HEK293T (cell line): ENCODE data around the gene PPL.

Experiments used
- CTCF ChIA-PET: fragments of 350-600 bp; formaldehyde crosslinking; extraction: SDS; loops from one replicate; lab custom pipeline; 2021; ENCODE audit warnings: antibody characterized with exemption, inconsistent platforms; lab: Yijun Ruan, JAX
- POLR2A ChIA-PET: fragments of 350-600 bp; formaldehyde crosslinking; extraction: SDS; loops from one replicate; lab custom pipeline; 2020; ENCODE audit warnings: antibody characterized with exemption, inconsistent platforms; lab: Yijun Ruan, JAX
- DNase-seq: peaks from one replicate; pipeline ENCODE4 v3.0.0; 2012; ENCODE audit warnings: mixed read lengths; ENCODE audit errors: extremely low spot score
- ARNT ChIP-seq: fragments of 450-650 bp; IDR thresholded peaks from 2 replicates; pipeline ENCODE4 v1.6.1; 2017; ENCODE audit warnings: mild to moderate bottlenecking
- BHLHE40 ChIP-seq: fragments of 450-650 bp; IDR thresholded peaks from 2 replicates; pipeline ENCODE4 v1.6.1; 2016; ENCODE audit warnings: mild to moderate bottlenecking, moderate library complexity, borderline replicate concordance
- CTBP1 ChIP-seq: fragments of 450-650 bp; IDR thresholded peaks from 2 replicates; pipeline ENCODE4 v1.6.1; 2016; ENCODE audit warnings: borderline replicate concordance
- ELF4 ChIP-seq: fragments of 450-650 bp; IDR thresholded peaks from 2 replicates; pipeline ENCODE4 v1.6.1; 2017; ENCODE audit warnings: antibody characterized with exemption
- FOXA1 ChIP-seq: fragments of 450-650 bp; IDR thresholded peaks from 2 replicates; pipeline ENCODE4 v1.6.1; 2016; ENCODE audit warnings: mild to moderate bottlenecking
- FOXK2 ChIP-seq: fragments of 450-650 bp; IDR thresholded peaks from 2 replicates; pipeline ENCODE4 v1.6.1; 2016; ENCODE audit warnings: mild to moderate bottlenecking
- FOXM1 ChIP-seq: fragments of 450-650 bp; IDR thresholded peaks from 2 replicates; pipeline ENCODE4 v1.6.1; 2017; ENCODE audit warnings: mild to moderate bottlenecking, borderline replicate concordance
- HDGF ChIP-seq: fragments of 450-650 bp; IDR thresholded peaks from 2 replicates; pipeline ENCODE4 v1.6.1; 2017; ENCODE audit warnings: antibody characterized with exemption, borderline replicate concordance
- L3MBTL2 ChIP-seq: fragments of 450-650 bp; conservative IDR thresholded peaks from 2 replicates; pipeline ENCODE4 v1.6.1; 2016; ENCODE audit warnings: mild to moderate bottlenecking
- LEF1 ChIP-seq: fragments of 450-650 bp; IDR thresholded peaks from 2 replicates; pipeline ENCODE4 v1.6.1; 2017; ENCODE audit warnings: mild to moderate bottlenecking, borderline replicate concordance
- NFRKB ChIP-seq: fragments of 450-650 bp; IDR thresholded peaks from 2 replicates; pipeline ENCODE4 v1.6.1; 2016; ENCODE audit warnings: mild to moderate bottlenecking, moderate library complexity
- PKNOX1 ChIP-seq: fragments of 450-650 bp; IDR thresholded peaks from 2 replicates; pipeline ENCODE4 v1.6.1; 2016
- SP1 ChIP-seq: fragments of 450-650 bp; IDR thresholded peaks from 2 replicates; pipeline ENCODE4 v1.6.1; 2017
- SUZ12 ChIP-seq: fragments of 450-650 bp; IDR thresholded peaks from 2 replicates; pipeline ENCODE4 v1.6.1; 2016; ENCODE audit warnings: mild to moderate bottlenecking
- TARDBP ChIP-seq: fragments of 450-650 bp; IDR thresholded peaks from 2 replicates; pipeline ENCODE4 v1.6.1; 2016
- ZNF384 ChIP-seq: fragments of 450-650 bp; IDR thresholded peaks from 2 replicates; pipeline ENCODE4 v1.6.1; 2016

The PPL gene

GRCh38 chr16:4980691-4981090, 43.7 kb upstream of the PPL start:
- TF ChIP-seq NFRKB: no peak
- TF ChIP-seq HDGF: no peak
- no peak for TF ChIP-seq ELF4
- TF ChIP-seq ZNF384: no peak
- no peak for TF ChIP-seq SP1
- no peak for TF ChIP-seq ARNT
- no peak for TF ChIP-seq FOXM1
- TF ChIP-seq FOXA1: no peak
- no peak for TF ChIP-seq FOXK2
- TF ChIP-seq CTBP1: no peak
- no peak for TF ChIP-seq PKNOX1
- TF ChIP-seq LEF1: no peak
- no peak for TF ChIP-seq BHLHE40
- TF ChIP-seq L3MBTL2: no peak
- no peak for TF ChIP-seq TARDBP
- TF ChIP-seq SUZ12: no peak
- POLR2A ChIA-PET: no interaction called here
- CTCF ChIA-PET: no interaction called here

GRCh38 chr16:4979736-4980660, 43.0 kb upstream of the PPL start:
- TF ChIP-seq SP1: no peak
- ChIA-PET CTCF (no interaction called here), POLR2A (no interaction called here)
- no peak for DNase-seq

More at GRCh38 chr16:4980691-4981090, 43.7 kb upstream of the PPL start:
- DNase-seq: no peak

- TF ChIP-seq L3MBTL2 (no peak), ARNT (no peak), HDGF (no peak), SP1 (no peak), ZNF384 (no peak), FOXK2 (no peak), BHLHE40 (no peak), CTBP1 (no peak), SUZ12 (no peak), TARDBP (no peak), ELF4 (no peak), NFRKB (no peak), LEF1 (no peak), FOXM1 (no peak), PKNOX1 (no peak), FOXA1 (no peak)
- ChIA-PET POLR2A (no interaction called here), CTCF (no interaction called here)
- DNase-seq: no peak
Observed at GRCh38 chr16:4979164-4979563, 42.2 kb upstream of the PPL start.

- POLR2A ChIA-PET: interaction anchor here (1.0 kb wide), 1 partner anchor 227 kb away, joined by 3 read pairs; no protein-coding TSS in a partner anchor
- DNase-seq: no peak
- TF ChIP-seq FOXA1: no peak
- no peak for TF ChIP-seq FOXM1
- no peak for TF ChIP-seq ELF4
- TF ChIP-seq BHLHE40: no peak
- TF ChIP-seq L3MBTL2: no peak
- no peak for TF ChIP-seq FOXK2
- TF ChIP-seq NFRKB: no peak
- TF ChIP-seq TARDBP: no peak
- TF ChIP-seq ARNT: no peak
- no peak for TF ChIP-seq CTBP1
- no peak for TF ChIP-seq SP1
- no peak for TF ChIP-seq SUZ12
- CTCF ChIA-PET: no interaction called here
Observed at GRCh38 chr16:4976611-4977145, 39.7 kb upstream of the PPL start.

- ChIA-PET CTCF (no interaction called here), POLR2A (no interaction called here)
- no peak for DNase-seq
- TF ChIP-seq CTBP1 (no peak), SP1 (no peak), FOXK2 (no peak), ARNT (no peak), FOXM1 (no peak), ZNF384 (no peak), TARDBP (no peak), PKNOX1 (no peak), FOXA1 (no peak)
Observed at GRCh38 chr16:4976079-4976478, 39.1 kb upstream of the PPL start.

- POLR2A ChIA-PET: no interaction called here
- CTCF ChIA-PET: no interaction called here
- no peak for DNase-seq
- TF ChIP-seq TARDBP: no peak
- TF ChIP-seq NFRKB: no peak
- no peak for TF ChIP-seq ARNT
- TF ChIP-seq FOXK2: no peak
- TF ChIP-seq LEF1: no peak
- no peak for TF ChIP-seq ELF4
- TF ChIP-seq HDGF: no peak
- no peak for TF ChIP-seq SUZ12
- TF ChIP-seq BHLHE40: no peak
- TF ChIP-seq FOXM1: no peak
- no peak for TF ChIP-seq ZNF384
Observed at GRCh38 chr16:4972938-4973587, 36.1 kb upstream of the PPL start.
